NCI-H2081 treated with DMSO at 0.1 percent for 48 hours (cell line): ENCODE results near the gene PAX2.

ENCODE experiments used
- DNase-seq: peaks from one replicate; lab custom pipeline; 2025; lab: John Stamatoyannopoulos, UW

The PAX2 gene

GRCh38 chr10:100724531-100725027 lies 20.8 kb upstream of the PAX2 start:
- DNase-seq, result no peak

GRCh38 chr10:100725071-100725471 lies 20.3 kb upstream of the PAX2 start:
- DNase-seq, result no peak

DNA sequence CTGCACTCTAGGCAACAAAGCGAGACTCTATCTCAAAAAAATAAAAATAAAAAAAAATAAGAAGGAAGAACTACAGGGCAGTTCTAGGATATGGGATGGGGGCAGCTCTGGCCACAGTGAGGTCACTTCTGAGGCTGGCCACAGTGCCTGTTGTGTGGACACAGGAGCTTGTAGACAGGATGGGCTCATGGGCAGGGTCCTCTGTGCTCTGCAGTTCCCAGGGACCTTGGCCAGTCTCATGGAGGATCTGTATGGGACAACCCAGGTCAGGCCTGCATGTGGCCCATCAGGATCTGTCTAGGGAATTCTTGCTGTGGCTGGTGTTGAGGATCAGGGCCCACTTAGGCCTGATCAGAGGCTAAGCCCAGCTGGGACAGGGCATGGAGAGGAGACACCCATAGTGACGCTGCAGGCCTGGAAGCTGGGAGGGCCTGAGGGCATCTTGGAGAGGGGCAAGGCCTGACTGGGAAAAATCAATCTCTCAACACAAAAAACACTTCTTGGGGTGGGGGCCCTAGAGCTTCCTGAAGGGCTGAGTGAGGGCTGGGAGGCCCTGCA lies 19.4 kb upstream of the PAX2 start:
- DNase-seq, result no peak

- DNase-seq, result no peak
Observed at GRCh38 chr10:100727808-100728207, 17.6 kb upstream of the PAX2 start.

DNA sequence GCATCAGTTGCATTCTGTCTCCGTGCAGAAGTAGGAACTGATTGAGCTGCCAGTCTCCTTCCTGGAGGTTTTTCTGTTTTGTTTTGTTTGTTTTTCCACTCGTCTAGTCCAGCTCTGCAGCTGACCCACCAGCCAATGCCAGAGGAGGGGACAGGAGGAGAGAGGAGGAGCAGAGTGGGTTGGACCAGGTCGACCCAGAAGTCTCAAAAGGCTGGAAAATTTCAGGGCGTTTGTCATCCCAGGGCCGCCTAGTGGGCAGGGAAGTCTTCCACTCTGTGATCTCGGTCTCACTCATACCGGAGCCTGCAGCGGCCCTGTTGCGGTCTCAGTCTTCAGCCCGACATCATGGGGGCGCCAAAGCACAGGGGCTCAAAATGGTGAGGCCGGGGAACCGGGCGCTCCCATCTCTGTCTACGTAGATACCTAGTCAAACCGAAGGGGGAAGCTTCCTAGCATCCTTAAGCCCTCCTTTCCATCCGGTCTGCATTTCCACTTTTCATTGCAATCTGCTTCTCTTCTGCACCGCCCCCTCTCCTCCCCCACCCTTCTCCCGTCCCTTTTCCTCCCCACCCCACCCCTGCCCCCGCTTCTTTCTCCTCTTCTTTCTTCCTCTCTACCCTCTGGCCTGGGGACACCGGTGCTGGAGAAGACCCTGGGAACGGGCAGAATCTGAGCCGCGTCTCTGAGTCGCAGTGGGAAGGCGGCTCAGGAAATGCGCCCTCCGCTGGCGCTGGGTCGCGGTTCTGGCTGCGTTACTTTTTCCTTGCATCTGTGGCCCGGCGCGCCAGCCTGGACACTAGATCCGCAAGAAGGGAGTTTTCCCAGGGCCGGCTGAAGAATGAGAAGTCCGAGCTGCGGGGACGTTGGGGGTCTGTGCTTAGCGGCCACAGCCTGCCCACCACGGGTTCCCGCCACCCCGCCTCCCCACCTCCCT lies 16.2 kb upstream of the PAX2 start:
- no peak for DNase-seq

- DNase-seq, result no peak
Observed at GRCh38 chr10:100729862-100730724, 15.3 kb upstream of the PAX2 start.

GRCh38 chr10:100730725-100731406 lies 14.5 kb upstream of the PAX2 start:
- DNase-seq, result no peak

DNA sequence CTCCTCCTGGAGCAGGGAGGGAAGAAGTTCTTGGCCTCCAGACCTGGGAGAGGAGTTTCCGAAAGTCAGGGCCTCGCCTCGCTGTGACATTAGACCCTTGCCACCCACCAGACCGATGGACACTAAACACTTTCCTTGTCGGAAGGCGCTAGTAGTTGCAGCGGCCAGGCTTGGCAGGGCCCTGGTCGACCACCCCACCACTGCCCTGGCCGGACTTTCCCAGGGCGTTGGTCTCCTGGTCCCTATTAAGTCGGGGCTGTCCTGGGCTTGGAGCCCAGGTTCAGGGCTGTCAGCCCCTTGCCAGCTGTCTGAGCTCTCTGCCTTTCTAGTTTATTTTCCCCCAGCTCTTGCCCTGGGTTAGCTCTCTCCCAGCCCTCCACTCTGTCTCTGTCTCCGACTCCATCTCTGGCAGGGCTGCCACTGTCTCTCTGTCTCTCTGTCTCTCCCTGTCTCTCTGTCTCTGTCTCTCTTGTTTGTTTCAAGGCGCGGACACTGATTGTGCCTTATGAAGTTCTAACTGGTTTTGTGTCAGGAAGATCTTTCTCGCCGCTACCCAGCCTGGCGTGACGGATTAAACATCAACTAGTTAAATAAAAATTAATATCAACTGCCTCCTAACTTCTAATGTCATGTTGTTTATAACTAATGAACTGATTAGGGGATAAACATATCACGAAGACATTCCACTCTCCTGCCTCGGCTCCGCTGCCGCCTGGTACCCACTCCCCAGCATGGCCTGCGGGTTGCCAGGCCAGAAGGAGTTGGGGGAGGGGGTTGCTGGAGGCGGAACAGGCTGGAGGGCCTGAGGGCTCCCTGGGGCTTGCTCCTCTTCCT lies 13.8 kb upstream of the PAX2 start:
- DNase-seq, result no peak

DNA sequence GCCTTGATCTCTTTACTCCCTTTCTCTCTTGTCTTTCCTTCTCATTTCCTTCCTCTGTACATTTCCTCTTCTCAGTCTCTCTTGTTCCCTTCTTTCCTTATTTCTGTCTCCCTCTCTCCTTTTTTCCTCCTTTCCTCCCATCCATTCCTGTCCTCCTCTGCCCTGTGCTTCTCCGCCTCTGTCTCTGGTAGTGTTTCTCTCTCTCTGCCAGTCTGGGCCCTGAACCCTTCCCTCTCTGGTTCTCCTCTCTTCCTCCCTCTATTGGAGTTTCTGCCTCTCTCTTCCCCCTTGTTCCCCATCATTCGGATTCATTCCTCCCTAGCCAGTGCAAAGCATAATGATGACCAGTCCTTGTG lies 13.2 kb upstream of the PAX2 start:
- DNase-seq, result no peak

DNA sequence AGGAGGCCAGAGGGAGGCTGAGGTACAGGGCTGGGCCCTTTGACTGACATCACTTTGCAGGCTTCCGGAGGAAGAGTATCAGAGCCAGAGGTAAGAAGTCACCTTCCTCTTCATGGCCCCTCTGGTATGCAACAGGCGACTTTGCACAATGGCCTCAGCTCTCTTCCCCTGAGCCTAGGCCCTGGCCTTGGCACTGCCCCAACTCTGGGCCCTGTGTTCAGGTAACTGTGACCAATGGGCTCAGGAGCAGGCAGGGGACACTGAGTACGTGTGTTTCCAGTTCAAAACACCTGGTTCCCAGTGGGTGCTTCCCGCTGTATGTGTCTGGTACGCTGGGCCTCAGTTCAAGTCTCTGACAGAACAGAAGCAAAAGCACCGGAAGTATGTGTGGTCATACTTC lies 12.1 kb upstream of the PAX2 start:
- DNase-seq, result no peak

GRCh38 chr10:100734295-100735086 lies 10.9 kb upstream of the PAX2 start:
- DNase-seq, result no peak

DNA sequence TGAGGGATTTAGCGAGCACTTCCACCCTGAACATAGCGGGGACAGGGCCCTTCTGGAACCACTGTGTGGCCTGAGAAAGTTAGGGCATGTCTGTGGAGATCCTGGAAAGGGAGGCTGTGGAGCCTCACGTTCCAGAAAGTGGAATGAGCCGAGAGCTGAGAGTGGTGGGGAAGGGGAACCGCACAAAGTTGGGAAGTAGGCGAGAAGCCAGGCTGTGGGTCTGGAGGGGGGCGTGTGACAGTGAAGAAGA lies 10.4 kb upstream of the PAX2 start:
- no peak for DNase-seq

GRCh38 chr10:100735337-100736143 lies 9.8 kb upstream of the PAX2 start:
- DNase-seq, result no peak

- no peak for DNase-seq
Observed at GRCh38 chr10:100736144-100736808, 9.1 kb upstream of the PAX2 start.

DNA sequence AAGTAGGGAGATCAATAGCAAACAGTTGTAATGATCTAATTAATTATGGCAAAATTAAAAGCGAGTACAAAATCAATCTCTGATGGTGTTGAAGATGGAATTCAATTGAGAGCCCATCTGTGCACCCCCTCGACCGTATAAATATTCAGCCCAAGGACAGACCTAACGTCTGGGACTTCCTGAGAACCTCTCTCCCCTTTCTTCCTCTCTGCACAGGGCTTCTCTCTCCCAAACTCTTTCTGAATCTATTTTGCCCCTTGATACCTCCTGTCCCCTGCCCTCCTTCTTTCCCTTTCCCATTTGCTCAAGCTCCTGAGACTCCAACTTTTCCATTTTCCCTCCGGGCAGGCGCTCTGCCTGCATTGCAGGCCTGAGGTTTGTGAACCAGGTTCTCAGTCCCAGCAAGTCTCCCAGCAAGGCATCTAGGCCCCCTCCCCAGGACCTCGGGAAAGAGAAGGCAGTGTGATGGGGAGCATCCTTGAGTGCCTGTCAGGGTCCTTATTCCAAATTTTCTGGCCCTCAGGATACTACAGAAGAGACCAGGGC lies 8.5 kb upstream of the PAX2 start:
- DNase-seq, result no peak

DNA sequence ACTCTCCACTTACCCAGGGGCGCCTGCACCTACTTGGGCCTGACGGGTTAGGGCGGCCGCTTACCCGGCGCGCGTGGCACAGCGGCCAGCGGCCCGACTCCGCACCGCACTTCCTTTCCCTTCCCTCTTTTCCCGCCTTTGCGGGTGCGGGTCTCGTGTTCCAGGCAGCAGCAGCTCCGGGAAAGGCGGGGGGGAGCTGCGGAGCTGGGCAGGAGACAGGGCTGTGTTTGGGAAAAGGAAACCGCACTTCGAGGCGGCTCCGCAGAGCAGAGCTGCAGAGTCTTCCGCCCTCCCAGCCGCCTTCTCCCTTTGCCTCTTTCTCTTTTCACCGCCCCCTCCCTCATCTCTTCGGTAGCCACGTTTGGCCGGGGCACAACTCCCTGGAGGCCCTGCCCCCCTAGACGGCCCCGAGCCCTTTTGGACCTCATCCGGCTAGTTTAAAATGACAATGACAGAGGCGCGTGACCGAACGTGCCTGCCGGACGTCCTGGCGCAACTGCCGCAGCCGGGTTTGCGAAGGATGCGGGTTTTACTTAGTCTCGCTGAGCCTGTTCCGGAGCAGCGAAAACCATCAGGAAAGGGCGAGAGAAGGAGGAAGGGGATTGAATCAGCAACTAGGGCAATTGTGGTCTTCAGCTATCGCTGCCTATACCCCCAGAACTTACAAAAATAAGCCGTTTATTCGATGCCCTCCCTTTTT lies 7.9 kb upstream of the PAX2 start:
- DNase-seq, result no peak

- no peak for DNase-seq
Observed at GRCh38 chr10:100738055-100738827, 7.1 kb upstream of the PAX2 start.
